Naive thymus-derived CD8-positive, alpha-beta T cell (primary cell): ENCODE measurements around the gene TSSK1B. TPM values are rescaled to one million over a fixed set of nuclear protein-coding genes. Genes with fewer than 3 reads are reported as not detected.

Experiments
- ATAC-seq, 2 donors: fragments of 150-1000 bp; cut with Tn5 transposase in 1 of 2; sonication (Bioruptor Pico), chemical (Tn5 transposase) in 1 of 2; 1 replicate in 1 of 2; 2 replicates in 1 of 2; pipeline ENCODE4 v1.10.0; 2021; ENCODE audit warnings: mild to moderate bottlenecking in 2 of 2, moderate library complexity in 2 of 2
- POLR2A ChIA-PET: fragments of 350-600 bp; sonication (Branson Sonifier 250); formaldehyde crosslinking; loops from one replicate; lab custom pipeline; 2021; ENCODE audit warnings: antibody characterized with exemption; lab: Charles Lee
- DNase-seq, 10 donors: peaks; one replicate each; pipeline versions ENCODE4 v3.0.0 to v3.0.0-alpha.2; 2020 to 2022
- H3K27ac Mint-ChIP-seq, 10 donors: one replicate each; pipeline ENCODE4 v1.8.0; 2020 to 2022; ENCODE audit warnings: mild to moderate bottlenecking in 10 of 10, mixed read lengths in 10 of 10, moderate library complexity in 4 of 10, inconsistent platforms in 1 of 10
- H3K27me3 Mint-ChIP-seq, 5 donors: one replicate each; pipeline ENCODE4 v1.8.0; 2021 to 2022; ENCODE audit warnings: mixed read lengths in 5 of 5
- H3K36me3 Mint-ChIP-seq, 3 donors: one replicate each; pipeline ENCODE4 v1.8.0; 2020 to 2022; ENCODE audit warnings: mixed read lengths in 3 of 3, mild to moderate bottlenecking in 2 of 3, inconsistent platforms in 1 of 3
- H3K4me1 Mint-ChIP-seq, 4 donors: one replicate each; pipeline ENCODE4 v1.8.0; 2021 to 2022; ENCODE audit warnings: mixed read lengths in 4 of 4
- H3K4me3 Mint-ChIP-seq, 10 donors: one replicate each; pipeline ENCODE4 v1.8.0; 2020 to 2022; ENCODE audit warnings: mild to moderate bottlenecking in 10 of 10, mixed read lengths in 10 of 10, moderate library complexity in 6 of 10, inconsistent platforms in 1 of 10
- H3K9me3 Mint-ChIP-seq, 9 donors: one replicate each; pipeline ENCODE4 v1.8.0; 2020 to 2022; ENCODE audit warnings: mixed read lengths in 9 of 9, mild to moderate bottlenecking in 3 of 9, inconsistent platforms in 1 of 9, moderate library complexity in 1 of 9
- polyA plus RNA-seq, 3 donors: library from polyadenylated mRNA; unstranded; fragments of 300-500 nt; fragmentation: Illumina TruSeq; gene quantifications; one replicate each; pipeline ENCODE4 v1.2.3, GENCODE V29; 2021
- total RNA-seq, 8 experiments: library from RNA in 2 of 8; stranded (reverse) in 2 of 8; gene quantifications; one replicate each; pipeline ENCODE4 v1.2.3 and lab custom pipeline; 2021 to 2026

TSSK1B gene
- total and polyA plus RNA-seq, 5 experiments from 2014 or later = not detected

DNA sequence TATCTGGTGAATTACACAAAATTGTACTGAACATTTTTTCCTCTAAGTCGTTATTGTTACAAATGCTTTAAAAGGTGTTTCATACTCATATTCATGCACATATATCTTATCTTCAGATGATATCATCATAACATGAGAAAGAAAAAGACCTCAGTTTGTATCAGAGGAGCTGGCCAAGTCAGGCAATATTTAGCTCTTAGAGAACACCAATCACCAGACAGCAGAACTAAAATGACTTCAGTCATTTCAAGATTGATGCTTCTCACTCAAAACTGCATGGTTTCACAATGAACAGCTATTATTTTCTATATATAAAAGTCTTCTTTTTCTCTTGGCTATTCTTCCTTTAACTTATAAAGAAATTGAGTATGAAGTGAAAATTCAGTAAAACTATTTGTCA, 44.6 kb downstream of the TSSK1B start:
- Mint-ChIP-seq H3K27ac (no peak overlapping the region), H3K9me3 (no peaks in the 10 kb centered on the region), H3K4me1 (no peaks in the 10 kb centered on the region), H3K27me3 (peaks cover 24 to 53% (median 28%) of the 10 kb centered on the region in 5 donors), H3K4me3 (no peak overlapping the region), H3K36me3 (no peaks in the 10 kb centered on the region)
- POLR2A ChIA-PET = no interaction called here
- DNase-seq (no peak), ATAC-seq (no peak)

DNA sequence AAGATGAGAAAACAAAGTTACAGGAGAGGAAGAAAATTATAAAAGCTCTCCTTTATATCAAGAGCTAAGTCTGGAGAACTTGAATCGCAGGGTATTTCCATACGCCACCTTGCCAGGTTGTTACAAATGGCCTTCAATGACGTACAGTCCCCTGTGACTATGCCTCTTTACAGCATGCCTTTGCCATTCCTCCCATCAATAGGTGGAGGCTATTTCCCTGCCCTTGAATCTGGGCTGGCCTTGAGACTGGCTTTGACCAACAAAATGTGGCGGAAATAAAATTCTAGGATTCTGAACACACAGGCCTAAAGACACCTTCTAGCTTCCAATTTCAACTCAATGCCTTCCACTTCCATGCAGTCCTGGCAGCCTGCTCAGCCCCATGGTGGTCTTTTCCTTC, 45.7 kb downstream of the TSSK1B start:
- Mint-ChIP-seq H3K4me1 (no peaks in the 10 kb centered on the region), H3K4me3 (no peak overlapping the region), H3K9me3 (no peaks in the 10 kb centered on the region), H3K27ac (no peak overlapping the region), H3K36me3 (no peaks in the 10 kb centered on the region), H3K27me3 (peaks cover 22 to 56% (median 32%) of the 10 kb centered on the region in 5 donors)
- POLR2A ChIA-PET = no interaction called here
- DNase-seq = no peak
- no peak for ATAC-seq

DNA sequence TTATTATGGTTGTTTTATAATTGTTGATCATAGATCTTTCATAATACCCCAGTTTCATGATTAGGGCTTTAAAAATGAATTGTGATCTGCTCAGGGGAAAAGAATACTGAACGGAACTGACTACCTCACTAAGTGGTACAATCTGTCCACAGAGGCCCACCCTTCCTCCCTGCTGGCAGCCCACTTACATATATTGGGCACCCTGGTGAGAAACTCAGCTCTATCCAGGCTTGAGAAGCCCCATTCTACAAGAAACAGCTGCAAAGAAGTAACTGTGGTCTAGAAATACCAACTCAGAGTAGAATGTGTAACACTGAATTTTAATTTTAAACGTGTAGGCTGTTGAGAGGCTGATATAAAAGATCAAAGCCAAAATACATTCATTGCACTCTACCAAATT, 46.9 kb downstream of the TSSK1B start:
- H3K27ac Mint-ChIP-seq = no peak overlapping the region
- no peaks in the 10 kb centered on the region for H3K4me1 Mint-ChIP-seq
- H3K27me3 Mint-ChIP-seq = peaks cover 21 to 65% (median 32%) of the 10 kb centered on the region in 5 donors
- H3K9me3 Mint-ChIP-seq = no peaks in the 10 kb centered on the region
- H3K4me3 Mint-ChIP-seq = no peak overlapping the region
- POLR2A ChIA-PET = no interaction called here
- DNase-seq (no peak), ATAC-seq (no peak)
- H3K36me3 Mint-ChIP-seq = no peaks in the 10 kb centered on the region

DNA sequence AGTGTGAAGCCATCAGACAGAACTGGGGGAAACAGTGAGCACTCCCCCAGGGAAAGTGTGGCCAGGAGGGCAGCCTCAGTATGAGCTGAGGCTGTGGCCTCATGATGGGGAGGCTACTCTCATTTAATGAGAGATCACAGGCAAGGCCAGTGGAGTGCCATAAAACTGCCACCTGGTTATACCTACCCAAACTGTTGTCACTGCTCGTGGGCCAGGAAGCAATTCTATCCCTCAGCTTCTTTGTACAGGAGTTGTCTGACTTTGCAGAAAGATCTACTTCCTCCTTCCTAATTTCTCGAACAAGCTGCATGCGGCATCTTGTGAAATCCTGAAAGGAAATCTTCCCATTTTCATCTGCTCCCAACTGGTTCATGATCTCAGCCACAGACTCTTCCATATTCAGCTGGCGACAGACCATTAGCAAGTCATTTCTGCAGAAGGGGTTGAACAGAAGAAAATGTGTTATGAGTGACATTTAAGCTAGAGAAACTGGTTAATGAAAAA, 50.0 kb downstream of the TSSK1B start:
- POLR2A ChIA-PET = no interaction called here
- Mint-ChIP-seq H3K27me3 (peaks cover 25 to 82% (median 42%) of the 10 kb centered on the region in 5 donors), H3K36me3 (no peaks in the 10 kb centered on the region), H3K4me3 (no peak overlapping the region), H3K9me3 (no peaks in the 10 kb centered on the region), H3K4me1 (peaks cover 3 to 14% (median 14%) of the 10 kb centered on the region in 4 donors), H3K27ac (no peak overlapping the region)
- DNase-seq = no peak
- ATAC-seq = no peak

DNA sequence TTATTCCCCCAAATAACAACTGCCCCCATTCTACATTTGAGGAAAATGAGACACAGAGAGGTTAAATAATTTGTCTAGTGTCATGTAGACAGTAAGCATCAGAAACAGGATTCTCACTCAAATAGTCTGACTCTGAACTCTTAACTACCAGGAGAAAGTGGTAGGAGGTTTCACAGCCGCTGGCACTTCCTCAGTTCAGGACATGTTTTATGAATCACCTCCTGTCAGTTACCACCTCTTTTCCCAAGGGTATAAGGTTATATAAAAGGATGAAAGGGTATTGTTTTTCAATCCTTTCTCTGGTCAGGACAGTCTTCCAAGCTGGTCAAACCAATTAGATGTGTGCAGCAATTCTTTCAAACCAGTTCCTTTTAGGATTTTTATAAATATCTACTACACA, 52.1 kb downstream of the TSSK1B start:
- DNase-seq = no peak
- Mint-ChIP-seq H3K4me3 (no peak overlapping the region), H3K4me1 (peaks cover 19 to 31% (median 24%) of the 10 kb centered on the region in 4 donors), H3K36me3 (no peaks in the 10 kb centered on the region), H3K27me3 (peaks cover 18 to 64% (median 33%) of the 10 kb centered on the region in 5 donors), H3K27ac (no peak overlapping the region), H3K9me3 (no peaks in the 10 kb centered on the region)
- POLR2A ChIA-PET = no interaction called here
- ATAC-seq = no peak

Other genes starting within 250 kb of the TSSK1B start
- gene MCC, start 53.5 kb upstream of the TSSK1B start, total RNA-seq = 1 to 10 TPM; 1.8 to 2.9 TPM
- gene MCC, start 53.5 kb upstream of the TSSK1B start, polyA plus RNA-seq = 1 to 10 TPM; 1.2 to 4.6 (median 2.0) TPM
- gene YTHDC2, start 78.7 kb upstream of the TSSK1B start, total RNA-seq = 10 to 100 TPM; 44.2 to 48.8 TPM
- 1 to 10 TPM; 6.1 to 9.9 (median 8.4) TPM for gene YTHDC2, start 78.7 kb upstream of the TSSK1B start, polyA plus RNA-seq